ACC112 (cell line): ENCODE results near the gene JAKMIP3.
A peak's percentile ranks its signal among the peaks of the same experiment; 100 is the strongest.

Experiments
- H2AFZ ChIP-seq: fragments of 200-600 bp; sonication (generic); one replicate; pipeline ENCODE4 v1.6.0; 2017; ENCODE audit warnings: antibody characterized with exemption, low read length; ENCODE audit not compliant: unreplicated experiment
- H3K27ac ChIP-seq: fragments of 200-600 bp; sonication (generic); 2 replicates; pipeline ENCODE4 v1.5.1; 2014; ENCODE audit warnings: low read depth, mild to moderate bottlenecking, antibody characterized with exemption, low read length, moderate library complexity
- H3K27me3 ChIP-seq: fragments of 200-600 bp; sonication (generic); 2 replicates; pipeline ENCODE4 v1.6.1; 2014; ENCODE audit warnings: mild to moderate bottlenecking, antibody characterized with exemption, low read length, moderate library complexity, mixed read lengths; ENCODE audit not compliant: insufficient read depth
- H3K36me3 ChIP-seq: fragments of 200-600 bp; sonication (generic); 2 replicates; pipeline ENCODE4 v1.6.1; 2016; ENCODE audit warnings: mild to moderate bottlenecking, antibody characterized with exemption, low read length, moderate library complexity, mixed read lengths; ENCODE audit not compliant: insufficient read depth
- H3K4me1 ChIP-seq: fragments of 200-600 bp; sonication (generic); one replicate; pipeline ENCODE4 v1.6.1; 2016; ENCODE audit warnings: low read length, mixed read lengths; ENCODE audit not compliant: insufficient read depth, unreplicated experiment, control insufficient read depth
- H3K4me3 ChIP-seq: fragments of 200-600 bp; sonication (generic); 2 replicates; pipeline ENCODE4 v1.5.1; 2014; ENCODE audit warnings: mild to moderate bottlenecking, low read depth, low read length
- H3K79me2 ChIP-seq: fragments of 200-600 bp; sonication (generic); one replicate; pipeline ENCODE4 v1.6.0; 2016; ENCODE audit warnings: low read length; ENCODE audit not compliant: control insufficient read depth, unreplicated experiment, insufficient read depth

JAKMIP3 gene

DNA sequence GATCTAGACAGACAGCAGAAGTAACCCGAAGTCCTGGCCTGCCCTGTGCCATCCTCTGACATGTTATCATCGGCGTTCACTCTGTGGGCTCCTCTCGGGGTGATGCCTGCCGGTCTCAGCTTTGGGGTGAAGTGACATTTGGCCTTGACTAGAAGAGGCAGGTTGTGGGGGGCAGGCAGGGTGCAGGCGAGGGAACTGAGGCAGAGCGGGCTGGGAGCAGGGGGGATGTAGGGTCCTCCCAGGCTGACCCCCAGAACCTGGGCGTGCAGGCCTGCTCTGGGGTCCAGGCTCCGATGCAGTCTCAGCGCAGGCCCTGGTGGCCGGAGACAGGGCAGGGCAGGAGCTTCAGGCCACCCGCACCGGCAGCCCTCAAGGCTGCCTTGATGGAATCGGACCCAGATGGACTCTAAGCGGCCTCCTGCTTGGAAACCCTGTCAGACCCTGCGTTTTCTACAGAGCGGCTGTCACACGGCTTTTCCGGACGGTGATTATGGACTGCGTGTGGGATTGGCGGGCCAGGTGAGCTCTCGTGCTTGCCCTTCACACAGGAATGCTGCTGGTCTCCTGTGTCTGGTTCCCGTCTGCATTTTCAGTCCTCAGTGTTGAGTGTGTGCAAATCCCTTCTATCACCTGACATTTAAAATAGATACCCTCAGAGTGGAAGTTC is 842 bp upstream of the JAKMIP3 start:
- peak overlapping the region; percentile 78 for H3K4me3 ChIP-seq

DNA sequence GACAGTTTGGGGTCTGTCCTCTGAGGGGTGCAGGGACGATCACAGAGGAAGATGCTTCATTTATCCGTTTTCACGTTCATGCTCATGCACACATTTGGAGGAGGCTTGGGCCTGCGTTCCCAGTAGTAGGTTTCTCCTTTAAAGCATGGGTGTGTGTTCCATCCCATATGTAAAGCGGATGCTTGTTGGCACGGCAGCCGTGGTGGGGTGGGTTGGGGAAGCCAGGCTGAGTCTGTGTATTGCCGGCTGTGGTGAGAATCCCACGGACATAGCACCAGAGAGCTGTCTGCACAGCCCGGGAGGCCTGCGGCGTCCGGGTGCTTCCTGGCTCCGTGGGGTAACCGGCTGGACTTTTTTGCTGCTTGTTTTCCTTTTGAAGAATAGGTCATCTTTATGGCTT is 440 bp downstream of the JAKMIP3 start:
- H3K27ac ChIP-seq = peak overlapping the region; percentile 2; the same call in 1 of the 2 replicates
- no peaks in the 10 kb centered on the region for H3K79me2 ChIP-seq
- H3K36me3 ChIP-seq = no peaks in the 10 kb centered on the region
- peak overlapping the region; percentile 82 for H2AFZ ChIP-seq
- H3K27me3 ChIP-seq = peaks cover 9% of the 10 kb centered on the region; the same call in 1 of the 2 replicates
- H3K4me1 ChIP-seq = peaks cover 9% of the 10 kb centered on the region
- peak overlapping the region; percentile 78 for H3K4me3 ChIP-seq

More for the DNA sequence above, 842 bp upstream of the JAKMIP3 start:
- Histone ChIP-seq H3K79me2 (no peaks in the 10 kb centered on the region), H3K36me3 (no peaks in the 10 kb centered on the region), H3K27me3 (peaks cover 17% of the 10 kb centered on the region), H3K27ac (0 out of 2 replicates have a peak overlapping the region, but pooled peaks have one; percentile 7), H2AFZ (peak overlapping the region; percentile 44), H3K4me1 (peaks cover 9% of the 10 kb centered on the region)

DNA sequence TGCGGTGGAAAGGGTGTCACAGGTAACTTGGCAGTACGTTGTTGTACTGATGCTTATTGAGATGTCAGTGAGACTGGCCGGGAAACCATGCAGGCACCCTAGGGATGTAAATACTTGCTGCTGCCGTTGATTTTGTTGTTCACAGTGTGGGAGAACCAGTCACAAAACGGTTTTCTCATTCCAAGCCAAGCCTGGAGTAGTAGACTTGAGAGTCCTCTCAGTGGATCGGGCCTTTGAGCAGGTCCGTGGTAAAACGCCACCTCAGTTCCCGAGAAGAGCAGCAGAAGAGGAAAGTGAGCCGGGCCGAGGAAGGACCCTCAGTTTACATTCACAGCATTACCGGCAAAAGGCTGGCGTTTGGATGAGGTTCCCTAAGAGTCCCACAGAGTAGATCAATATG is 1.1 kb downstream of the JAKMIP3 start:
- Histone ChIP-seq H3K4me3 (peak overlapping the region; percentile 78), H3K27ac (no peak overlapping the region), H3K79me2 (no peaks in the 10 kb centered on the region), H3K36me3 (no peaks in the 10 kb centered on the region), H3K4me1 (peaks cover 9% of the 10 kb centered on the region), H2AFZ (no peak overlapping the region), H3K27me3 (peaks cover 9% of the 10 kb centered on the region; the same call in 1 of the 2 replicates)

DNA sequence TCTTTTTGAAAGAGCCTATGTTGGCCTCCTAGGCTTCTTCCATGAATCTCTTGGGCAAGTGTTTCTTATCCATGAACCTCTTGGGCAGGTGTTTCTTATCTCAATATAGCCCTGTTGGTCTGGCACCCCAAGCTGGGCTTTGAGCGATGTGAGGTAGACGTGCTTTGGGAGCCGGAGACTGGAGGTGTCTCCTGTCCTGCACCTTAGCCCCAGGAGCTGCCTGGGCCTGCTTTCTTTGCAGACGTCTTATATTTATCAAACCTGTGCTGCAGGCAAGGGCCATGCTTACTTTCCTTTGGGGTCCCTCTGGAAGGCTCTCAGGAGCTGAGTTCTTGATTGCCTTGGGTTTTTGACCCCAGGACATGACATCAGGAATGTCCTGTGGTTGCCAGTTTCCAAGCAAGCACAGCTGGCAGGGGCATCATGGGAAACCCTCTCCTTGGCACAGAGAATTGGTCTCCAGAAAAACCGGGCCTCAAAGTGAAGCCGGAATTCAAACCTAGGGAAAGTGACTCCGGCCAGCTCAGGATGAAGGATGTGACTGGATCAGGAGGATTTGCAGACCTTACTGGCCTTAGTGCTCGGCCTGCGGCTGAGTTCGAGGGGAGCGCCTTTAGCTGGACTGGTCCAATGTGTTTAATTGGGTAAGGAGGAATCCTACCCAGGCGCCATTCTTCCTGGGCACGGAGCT is 2.8 kb downstream of the JAKMIP3 start:
- Histone ChIP-seq H3K27ac (no peak overlapping the region), H3K4me1 (peaks cover 9% of the 10 kb centered on the region), H3K79me2 (no peaks in the 10 kb centered on the region), H3K4me3 (no peak overlapping the region), H3K36me3 (no peaks in the 10 kb centered on the region), H2AFZ (no peak overlapping the region), H3K27me3 (peaks cover 6% of the 10 kb centered on the region; the same call in 1 of the 2 replicates)

DNA sequence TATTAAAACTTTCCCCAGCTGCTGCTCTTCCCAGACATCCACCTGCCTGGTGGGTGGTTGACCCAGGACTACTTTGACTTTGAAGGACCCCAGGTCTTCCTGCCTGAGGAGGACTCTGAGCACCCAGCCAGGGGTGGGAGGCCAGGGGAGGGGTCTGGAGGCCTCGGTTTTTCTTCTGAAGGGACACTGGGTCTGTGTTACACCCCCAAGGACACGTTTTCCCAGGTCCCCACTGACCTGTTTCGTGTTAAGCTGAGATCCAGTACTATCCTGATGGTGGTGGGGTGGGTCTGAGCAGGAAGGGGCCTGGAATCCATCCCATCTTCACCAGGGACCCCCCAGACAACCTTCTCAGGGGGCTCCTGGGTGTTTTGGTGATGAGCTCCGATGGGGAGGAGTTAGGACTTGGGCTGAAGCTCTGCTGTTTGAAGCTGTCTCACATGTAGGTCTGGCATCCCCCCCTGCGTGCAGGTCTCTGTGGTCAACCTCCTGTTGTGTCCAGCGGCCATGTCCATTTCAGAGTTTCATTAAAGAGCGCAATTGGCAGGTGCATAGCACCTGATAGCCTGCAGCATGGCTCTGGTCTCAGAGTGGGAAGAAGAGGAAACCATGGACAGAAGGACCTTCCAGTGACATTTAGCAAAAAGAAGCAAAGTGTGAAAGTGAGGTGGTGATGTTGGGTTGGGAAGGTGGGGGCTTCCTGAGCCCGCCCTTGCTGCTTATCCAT is 3.5 kb downstream of the JAKMIP3 start:
- H3K27me3 ChIP-seq = peaks cover 6% of the 10 kb centered on the region; the same call in 1 of the 2 replicates
- H3K79me2 ChIP-seq = no peaks in the 10 kb centered on the region
- H3K4me1 ChIP-seq = peaks cover 9% of the 10 kb centered on the region
- no peak overlapping the region for H2AFZ ChIP-seq
- no peak overlapping the region for H3K27ac ChIP-seq
- H3K4me3 ChIP-seq = no peak overlapping the region
- H3K36me3 ChIP-seq = no peaks in the 10 kb centered on the region

DNA sequence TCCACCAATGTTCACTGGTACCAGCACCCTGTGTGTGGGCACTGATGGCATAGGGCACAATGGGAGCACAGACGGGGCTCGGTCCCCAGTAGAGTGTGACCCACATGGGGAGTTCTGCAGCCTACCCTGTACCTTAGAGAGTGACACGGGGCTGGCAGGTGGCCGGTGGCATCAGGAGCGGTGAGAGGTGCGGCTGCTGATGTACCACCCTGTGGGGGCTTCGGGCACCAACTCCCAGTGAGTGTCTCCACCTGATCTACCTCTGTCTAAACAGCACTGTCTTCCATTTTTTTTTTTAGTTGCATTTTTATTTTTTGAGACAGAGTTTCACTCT is 4.1 kb downstream of the JAKMIP3 start:
- Histone ChIP-seq H3K27ac (no peak overlapping the region), H3K79me2 (no peaks in the 10 kb centered on the region), H3K4me1 (peaks cover 9% of the 10 kb centered on the region), H3K27me3 (peaks cover 6% of the 10 kb centered on the region; the same call in 1 of the 2 replicates), H2AFZ (no peak overlapping the region), H3K4me3 (no peak overlapping the region), H3K36me3 (no peaks in the 10 kb centered on the region)

DNA sequence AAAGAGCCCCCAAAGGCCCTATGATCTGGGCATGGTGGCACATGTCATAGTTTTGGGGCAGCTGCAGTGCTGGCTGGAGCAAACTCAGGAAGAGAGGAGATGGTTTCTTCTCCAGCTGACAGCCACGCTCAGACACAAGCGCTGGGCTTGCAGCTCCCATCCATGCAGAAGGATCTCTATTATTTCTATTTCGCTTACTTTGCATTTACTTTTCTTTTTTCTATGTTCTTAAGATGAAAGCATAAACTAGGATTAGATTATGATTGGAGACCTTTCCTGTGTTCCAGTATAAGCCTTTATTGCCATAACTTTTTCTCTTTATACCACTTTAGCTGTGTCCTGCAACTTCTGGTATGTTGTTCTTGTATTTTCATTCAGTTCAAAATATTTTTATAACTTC is 5.0 kb downstream of the JAKMIP3 start:
- Histone ChIP-seq H2AFZ (no peak overlapping the region), H3K4me1 (peaks cover 4% of the 10 kb centered on the region), H3K4me3 (no peak overlapping the region), H3K27me3 (peaks cover 6% of the 10 kb centered on the region; the same call in 1 of the 2 replicates), H3K36me3 (no peaks in the 10 kb centered on the region), H3K27ac (no peak overlapping the region), H3K79me2 (no peaks in the 10 kb centered on the region)

DNA sequence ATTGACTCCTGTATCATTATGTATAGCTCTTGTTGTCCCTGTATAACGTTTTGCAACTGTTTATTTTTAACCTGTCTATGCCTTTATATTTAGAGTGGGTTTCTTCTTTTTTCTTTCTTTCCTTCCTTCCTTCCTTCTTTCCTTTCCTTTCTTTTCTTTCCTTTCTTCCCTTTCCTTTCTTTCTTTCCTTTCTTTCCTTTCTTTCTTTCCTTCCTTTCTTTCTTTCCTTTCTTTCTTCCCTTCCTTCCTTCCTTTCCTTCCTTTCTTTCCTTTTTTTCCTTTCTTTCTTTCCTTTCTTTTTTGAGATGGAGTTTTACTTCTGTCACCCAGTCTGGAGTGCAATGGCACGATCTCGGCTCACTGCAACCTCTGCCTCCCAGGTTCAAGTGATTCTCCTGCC is 5.9 kb downstream of the JAKMIP3 start:
- Histone ChIP-seq H2AFZ (no peak overlapping the region), H3K4me3 (no peak overlapping the region), H3K27me3 (peaks cover 6% of the 10 kb centered on the region; the same call in 1 of the 2 replicates), H3K27ac (no peak overlapping the region), H3K79me2 (no peaks in the 10 kb centered on the region), H3K36me3 (no peaks in the 10 kb centered on the region), H3K4me1 (no peaks in the 10 kb centered on the region)

DNA sequence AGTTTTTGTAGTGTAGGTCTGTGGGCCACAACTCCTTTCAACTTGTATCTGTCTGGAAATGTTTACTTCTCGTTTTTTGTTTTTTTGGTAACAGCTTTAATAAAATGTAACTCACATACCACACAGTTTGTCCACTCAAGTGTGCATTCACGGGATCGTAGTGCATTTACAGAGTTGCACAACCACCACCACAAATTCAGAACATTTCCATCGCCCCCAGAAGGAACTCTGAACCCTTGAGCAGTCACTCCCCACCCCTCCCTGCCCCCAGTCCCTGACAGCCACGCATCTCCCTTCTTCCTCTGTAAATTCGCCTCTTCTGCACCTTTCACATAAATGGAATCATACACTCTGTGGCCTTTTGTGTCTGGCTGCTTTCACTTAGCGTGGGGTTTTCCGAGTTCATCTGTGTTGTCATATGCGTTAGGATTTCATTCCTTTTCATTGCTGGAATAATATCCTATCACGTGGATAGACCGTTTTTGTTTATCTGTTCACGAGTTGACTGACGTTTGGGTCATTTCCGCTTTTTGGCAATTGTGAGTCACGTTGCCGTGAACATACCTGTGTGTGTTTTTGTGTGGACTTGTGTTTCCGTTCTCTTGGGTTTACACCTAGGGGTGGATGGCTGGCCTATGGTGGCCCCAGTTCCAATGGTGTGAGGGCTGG is 10.3 kb downstream of the JAKMIP3 start:
- no peaks in the 10 kb centered on the region for H3K4me1 ChIP-seq
- no peak overlapping the region for H2AFZ ChIP-seq
- H3K27ac ChIP-seq = no peak overlapping the region
- no peak overlapping the region for H3K4me3 ChIP-seq
- no peaks in the 10 kb centered on the region for H3K36me3 ChIP-seq
- no peaks in the 10 kb centered on the region for H3K79me2 ChIP-seq
- H3K27me3 ChIP-seq = peaks cover 6% of the 10 kb centered on the region; the same call in 1 of the 2 replicates

DNA sequence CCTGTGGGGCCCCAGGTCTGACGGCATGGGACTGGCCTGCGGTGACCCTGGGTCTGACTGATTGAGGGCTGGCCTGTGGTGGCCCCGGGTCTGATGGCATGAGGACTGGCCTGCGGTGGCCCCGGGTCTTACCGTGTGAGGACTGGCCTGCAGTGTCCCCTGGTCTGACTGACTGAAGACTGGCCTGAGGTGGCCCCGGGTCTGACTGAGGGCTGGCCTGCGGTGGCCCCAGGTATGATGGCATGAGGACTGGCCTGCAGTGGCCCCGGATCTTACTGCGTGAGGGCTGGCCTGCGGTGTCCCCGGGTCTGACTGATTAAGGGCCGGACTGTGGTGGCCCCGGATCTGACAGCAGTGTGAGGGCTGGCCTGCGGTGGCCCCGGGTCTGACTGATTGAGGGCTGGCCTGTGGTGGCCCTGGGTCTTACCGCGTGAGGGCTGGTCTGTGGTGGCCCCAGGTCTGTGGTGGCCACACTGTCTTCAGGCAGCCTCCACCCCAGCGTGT is 10.9 kb downstream of the JAKMIP3 start:
- no peaks in the 10 kb centered on the region for H3K79me2 ChIP-seq
- no peak overlapping the region for H3K4me3 ChIP-seq
- H2AFZ ChIP-seq = no peak overlapping the region
- no peaks in the 10 kb centered on the region for H3K36me3 ChIP-seq
- H3K4me1 ChIP-seq = no peaks in the 10 kb centered on the region
- H3K27ac ChIP-seq = no peak overlapping the region
- peaks cover 2% of the 10 kb centered on the region; the same call in 1 of the 2 replicates for H3K27me3 ChIP-seq
